Activated CD4-positive, alpha-beta T cell treated with anti-CD3 and anti-CD28 coated beads, Interleukin-2, amount 50 U/mL, for 1 hour (primary cell): ENCODE results near the gene PLEKHN1.

Source experiments
- DNase-seq: peaks from one replicate; pipeline ENCODE4 v3.0.0-alpha.2; 2020

The PLEKHN1 gene

GRCh38 chr1:931380-932172 lies 34.7 kb upstream of the PLEKHN1 start:
- DNase-seq, result no peak

- no peak for DNase-seq
These were observed 34.1 kb upstream of the PLEKHN1 start for GRCh38 chr1:932173-932510.

- no peak for DNase-seq
These were observed 33.3 kb upstream of the PLEKHN1 start for GRCh38 chr1:932776-933602.

DNA sequence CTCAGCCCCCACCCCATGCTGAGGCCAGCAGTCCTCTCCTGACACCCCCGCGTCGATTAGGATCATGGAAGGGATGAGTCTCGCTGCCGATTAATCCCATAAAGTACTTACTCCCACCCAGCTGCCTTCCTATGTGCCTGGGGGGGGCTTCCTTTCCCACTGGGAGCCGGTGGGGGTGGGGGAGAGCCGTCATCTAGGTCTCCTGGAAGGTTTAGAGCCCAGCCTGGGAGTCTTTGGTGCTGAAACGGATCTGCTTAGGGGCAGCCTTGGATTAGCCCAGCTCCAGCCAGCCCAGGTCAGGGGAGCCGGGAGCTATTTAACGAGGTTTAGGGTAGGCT lies 32.7 kb upstream of the PLEKHN1 start:
- DNase-seq, result no peak

GRCh38 chr1:934991-935750 lies 31.1 kb upstream of the PLEKHN1 start:
- DNase-seq, result no peak

- no peak for DNase-seq
These were observed 30.5 kb upstream of the PLEKHN1 start for GRCh38 chr1:935751-936231.

DNA sequence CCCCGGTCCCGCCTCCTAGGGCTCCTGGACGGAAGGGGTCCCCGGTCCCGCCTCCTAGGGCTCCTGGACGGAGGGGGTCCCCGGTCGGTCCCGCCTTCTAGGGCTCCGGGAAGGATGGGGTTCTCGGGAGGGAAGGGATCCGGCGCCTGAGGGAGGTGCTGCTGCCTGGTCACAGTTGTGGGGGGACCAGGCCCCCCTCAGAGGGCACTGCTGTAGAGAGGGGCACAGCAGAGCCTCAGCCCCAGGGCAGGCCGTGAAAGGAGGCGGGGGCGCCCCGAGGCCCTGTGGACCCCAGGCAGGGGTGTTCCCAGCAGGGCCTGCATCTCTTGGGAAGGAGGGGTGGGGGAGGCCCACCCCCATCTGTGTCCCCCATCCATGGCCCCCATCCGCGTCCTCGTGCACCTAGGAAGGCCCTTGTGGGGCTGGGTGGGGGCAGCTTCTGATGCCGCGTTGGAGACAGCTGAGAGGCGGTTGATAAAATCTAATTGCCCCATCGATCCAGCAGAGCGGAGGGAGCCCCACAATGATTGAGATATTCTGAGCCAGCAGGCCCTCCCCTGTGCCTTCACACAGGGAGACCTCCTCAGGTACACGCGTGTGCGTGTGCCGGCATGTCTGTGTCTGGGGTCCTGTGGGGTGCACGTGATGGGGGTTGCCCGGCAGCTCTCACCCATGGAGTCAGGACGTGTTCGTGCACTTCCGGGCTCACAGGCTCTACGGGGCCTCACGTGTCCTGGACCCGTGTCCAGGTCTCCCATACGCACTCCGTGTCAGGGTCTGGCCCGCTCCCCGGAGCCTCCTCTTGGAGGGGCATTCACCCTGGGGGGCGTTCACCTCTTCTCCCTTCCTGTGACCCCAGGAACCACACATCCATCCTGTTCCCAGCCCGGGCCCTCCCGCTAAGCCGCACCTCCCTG lies 29.7 kb upstream of the PLEKHN1 start:
- DNase-seq, result no peak

- DNase-seq, result no peak
These were observed 28.8 kb upstream of the PLEKHN1 start for GRCh38 chr1:937521-937920.

- DNase-seq, result no peak
These were observed 28.1 kb upstream of the PLEKHN1 start for GRCh38 chr1:938088-938683.

GRCh38 chr1:938711-939489 lies 27.4 kb upstream of the PLEKHN1 start:
- DNase-seq, result no peak

DNA sequence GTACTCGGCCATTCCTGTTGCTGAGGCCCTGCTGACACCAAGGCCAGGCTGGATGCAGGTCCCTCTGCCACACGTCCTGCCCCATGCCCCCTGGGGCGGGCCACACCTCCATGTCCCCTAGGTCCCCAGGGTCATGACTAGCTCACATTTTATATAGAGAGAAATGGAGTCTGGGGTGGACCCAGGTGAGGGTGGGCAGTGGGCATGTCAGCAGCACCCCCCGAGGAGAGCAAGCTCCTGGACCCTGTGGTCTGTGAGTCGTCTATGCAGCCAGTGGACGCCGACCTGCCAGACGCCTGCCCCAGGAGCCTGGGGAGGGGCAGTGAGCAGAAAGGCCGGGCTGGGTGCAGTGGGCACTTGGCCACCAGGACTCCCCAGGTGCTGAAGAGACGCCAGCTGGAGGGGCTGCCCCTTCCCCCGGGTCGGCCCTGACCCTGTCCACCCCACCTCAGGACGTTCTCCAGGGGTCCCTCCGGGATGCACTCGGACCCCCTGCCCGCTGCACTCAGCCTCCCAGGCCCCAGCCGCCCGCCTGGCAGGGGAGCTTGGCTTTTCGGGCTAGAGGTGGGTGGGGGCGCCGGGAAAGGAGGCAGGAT lies 26.7 kb upstream of the PLEKHN1 start:
- DNase-seq, result no peak

GRCh38 chr1:940107-941014 lies 25.9 kb upstream of the PLEKHN1 start:
- DNase-seq, result no peak

DNA sequence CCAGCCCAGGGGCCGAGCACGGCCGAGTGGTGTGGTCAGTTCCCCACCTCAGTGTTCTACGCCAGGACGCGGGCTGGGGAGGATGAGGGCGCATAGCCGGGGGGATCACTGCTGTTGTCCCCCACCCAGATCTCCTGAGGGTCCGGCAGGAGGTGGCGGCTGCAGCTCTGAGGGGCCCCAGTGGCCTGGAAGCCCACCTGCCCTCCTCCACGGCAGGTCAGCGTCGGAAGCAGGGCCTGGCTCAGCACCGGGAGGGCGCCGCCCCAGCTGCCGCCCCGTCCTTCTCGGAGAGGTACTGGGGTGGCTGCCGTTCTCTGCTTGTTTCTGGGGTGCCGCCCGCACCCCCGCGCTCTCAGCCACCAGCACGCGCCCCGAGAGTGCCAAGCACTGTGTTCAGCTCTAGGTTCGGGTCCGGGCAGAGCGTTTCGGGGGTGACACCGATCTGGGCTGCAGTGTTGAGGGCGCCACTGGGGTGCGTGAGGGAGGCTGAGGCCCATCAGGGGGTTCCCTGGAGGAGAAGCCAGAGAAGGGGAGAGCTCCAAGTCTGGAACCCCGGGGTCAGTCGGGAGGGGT lies 25.2 kb upstream of the PLEKHN1 start:
- no peak for DNase-seq

DNA sequence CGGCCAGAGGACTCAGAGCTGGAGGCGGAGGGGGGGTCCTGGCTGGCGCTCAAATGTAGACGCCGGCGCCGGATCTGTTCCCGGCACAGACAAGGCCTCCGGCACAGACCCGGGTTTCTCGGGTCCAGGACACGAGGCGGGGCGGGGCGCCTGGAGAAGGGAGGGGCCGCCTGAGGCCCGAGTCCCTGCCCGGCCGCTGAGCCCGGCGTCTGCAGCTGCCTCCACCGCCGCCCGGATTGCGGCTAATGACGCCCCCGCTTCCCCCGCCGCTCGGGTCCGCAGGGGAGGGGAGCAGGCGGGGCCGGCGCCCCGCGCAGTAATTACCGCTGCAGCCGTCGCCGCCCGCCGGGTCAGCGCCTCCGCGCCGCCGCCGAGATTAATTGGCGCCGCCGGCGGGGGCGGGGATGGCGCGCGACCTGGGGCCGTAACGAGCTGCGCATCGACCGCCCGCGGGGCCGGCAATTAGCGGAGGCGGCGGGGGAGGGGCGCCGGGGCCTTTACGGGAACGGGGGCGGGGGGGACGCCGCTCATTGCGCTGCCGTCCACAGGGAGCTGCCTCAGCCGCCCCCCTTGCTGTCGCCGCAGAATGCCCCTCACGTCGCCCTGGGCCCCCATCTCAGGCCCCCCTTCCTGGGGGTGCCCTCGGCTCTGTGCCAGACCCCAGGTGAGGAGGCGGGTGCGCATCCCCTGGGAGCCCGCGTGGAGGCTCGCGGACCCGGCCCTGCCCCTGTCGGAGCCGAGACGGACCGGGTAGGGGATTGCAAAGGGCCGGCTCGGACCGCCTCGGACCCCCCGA lies 24.5 kb upstream of the PLEKHN1 start:
- DNase-seq, result no peak

DNA sequence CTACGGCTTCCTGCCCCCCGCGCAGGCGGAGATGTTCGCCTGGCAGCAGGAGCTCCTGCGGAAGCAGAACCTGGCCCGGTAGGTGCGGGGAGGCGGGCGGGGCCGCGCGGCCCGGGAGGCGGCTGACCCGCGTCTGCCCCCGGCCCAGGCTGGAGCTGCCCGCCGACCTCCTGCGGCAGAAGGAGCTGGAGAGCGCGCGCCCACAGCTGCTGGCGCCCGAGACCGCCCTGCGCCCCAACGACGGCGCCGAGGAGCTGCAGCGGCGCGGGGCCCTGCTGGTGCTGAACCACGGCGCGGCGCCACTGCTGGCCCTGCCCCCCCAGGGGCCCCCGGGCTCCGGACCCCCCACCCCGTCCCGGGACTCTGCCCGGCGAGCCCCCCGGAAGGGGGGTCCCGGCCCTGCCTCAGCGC lies 23.9 kb upstream of the PLEKHN1 start:
- DNase-seq, result no peak

- DNase-seq, result no peak
These were observed 23.3 kb upstream of the PLEKHN1 start for GRCh38 chr1:942864-943533.

DNA sequence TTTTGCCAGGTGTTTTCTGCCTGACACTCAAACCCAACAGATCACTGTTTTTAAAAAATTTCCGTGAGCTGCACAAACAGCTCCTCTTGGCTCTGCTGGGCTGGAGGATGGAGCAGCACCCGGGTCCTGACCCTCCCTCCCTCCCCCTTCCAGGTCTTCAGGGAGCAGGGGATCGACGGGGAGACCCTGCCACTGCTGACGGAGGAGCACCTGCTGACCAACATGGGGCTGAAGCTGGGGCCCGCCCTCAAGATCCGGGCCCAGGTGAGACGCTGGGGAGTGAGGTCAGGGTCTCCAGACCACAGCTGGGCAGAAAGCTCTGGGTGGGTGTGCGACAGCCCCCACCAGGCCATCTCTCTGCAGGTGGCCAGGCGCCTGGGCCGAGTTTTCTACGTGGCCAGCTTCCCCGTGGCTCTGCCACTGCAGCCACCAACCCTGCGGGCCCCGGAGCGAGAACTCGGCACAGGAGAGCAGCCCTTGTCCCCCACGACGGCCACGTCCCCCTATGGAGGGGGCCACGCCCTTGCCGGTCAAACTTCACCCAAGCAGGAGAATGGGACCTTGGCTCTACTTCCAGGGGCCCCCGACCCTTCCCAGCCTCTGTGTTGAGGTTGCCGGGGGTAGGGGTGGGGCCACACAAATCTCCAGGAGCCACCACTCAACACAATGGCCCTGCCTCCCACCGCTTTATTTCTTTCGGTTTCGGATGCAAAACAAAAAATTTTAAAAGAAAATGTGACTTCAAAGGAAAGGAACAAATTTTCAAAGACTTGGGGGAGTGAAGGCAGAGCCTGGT lies 22.5 kb upstream of the PLEKHN1 start:
- DNase-seq, result no peak
